DOHH2 (cell line): ENCODE measurements around the gene TRIP4.
"Not testable (repeated sequence)": the region's sequence is repeated elsewhere in the genome, so short reads cannot be mapped to it uniquely, and the experiment has no call there.

Source experiments
- H3F3A ChIP-seq: fragments of 200-600 bp; sonication (generic), shearing (Covaris generic); 2 replicates; pipeline ENCODE4 v1.6.0; 2016; ENCODE audit warnings: antibody characterized with exemption, mild to moderate bottlenecking; ENCODE audit not compliant: control insufficient read depth, insufficient read depth
- H3K27ac ChIP-seq: fragments of 200-600 bp; sonication (generic); 2 replicates; pipeline ENCODE4 v1.5.1; 2014; ENCODE audit warnings: low read depth, mild to moderate bottlenecking, low read length, moderate library complexity
- H3K27me3 ChIP-seq: fragments of 200-600 bp; sonication (generic); 2 replicates; pipeline ENCODE4 v1.6.1; 2014; ENCODE audit warnings: mild to moderate bottlenecking, low read length, mixed read lengths; ENCODE audit not compliant: control insufficient read depth
- H3K36me3 ChIP-seq: fragments of 200-600 bp; sonication (generic); 2 replicates; pipeline ENCODE4 v1.6.1; 2014; ENCODE audit warnings: mild to moderate bottlenecking, low read length, moderate library complexity, mixed read lengths; ENCODE audit not compliant: control insufficient read depth
- H3K4me1 ChIP-seq: fragments of 200-600 bp; sonication (generic); 2 replicates; pipeline ENCODE4 v1.6.1; 2014; ENCODE audit warnings: mild to moderate bottlenecking, low read length, mixed read lengths; ENCODE audit not compliant: control insufficient read depth
- H3K4me2 ChIP-seq: fragments of 200-600 bp; sonication (generic); 2 replicates; pipeline ENCODE4 v1.6.0; 2014; ENCODE audit warnings: mild to moderate bottlenecking, low read length, moderate library complexity
- H3K4me3 ChIP-seq: fragments of 200-600 bp; sonication (generic); 2 replicates; pipeline ENCODE4 v1.5.1; 2014; ENCODE audit warnings: mild to moderate bottlenecking, low read length, mixed read lengths
- H3K79me2 ChIP-seq: fragments of 200-600 bp; sonication (generic); 2 replicates; pipeline ENCODE4 v1.6.1; 2014; ENCODE audit warnings: mild to moderate bottlenecking, low read length, mixed read lengths; ENCODE audit not compliant: control insufficient read depth
- H3K9me2 ChIP-seq: fragments of 200-600 bp; sonication (generic); replicated peaks from 2 replicates; pipeline ENCODE4 v1.6.1; 2014; ENCODE audit warnings: mild to moderate bottlenecking, low read length, mixed read lengths; ENCODE audit not compliant: control insufficient read depth
- H3K9me3 ChIP-seq: fragments of 200-600 bp; sonication (generic); 2 replicates; pipeline ENCODE4 v1.6.1; 2014; ENCODE audit warnings: antibody characterized with exemption, low read length, mixed read lengths; ENCODE audit not compliant: control insufficient read depth, insufficient read depth
- H4K20me1 ChIP-seq: fragments of 200-600 bp; sonication (generic); 2 replicates; pipeline ENCODE4 v1.6.0; 2014; ENCODE audit warnings: low read depth, mild to moderate bottlenecking, antibody characterized with exemption, low read length, moderate library complexity; ENCODE audit not compliant: control insufficient read depth, insufficient read depth
- EZH2phosphoT487 ChIP-seq: fragments of 200-600 bp; sonication (generic); IDR thresholded peaks from 2 replicates; pipeline ENCODE4 v1.6.1; 2017; ENCODE audit warnings: borderline replicate concordance, mild to moderate bottlenecking, antibody characterized with exemption, low read length, moderate library complexity, mixed read lengths
- TF ChIP-seq, protein P1 (sequence below): fragments of 200-600 bp; sonication (generic); IDR thresholded peaks from one replicate; pipeline ENCODE4 v1.5.1; 2014; ENCODE audit warnings: antibody characterized with exemption, mild to moderate bottlenecking, low read depth, low read length; ENCODE audit not compliant: poor library complexity, severe bottlenecking

The TRIP4 gene

DNA sequence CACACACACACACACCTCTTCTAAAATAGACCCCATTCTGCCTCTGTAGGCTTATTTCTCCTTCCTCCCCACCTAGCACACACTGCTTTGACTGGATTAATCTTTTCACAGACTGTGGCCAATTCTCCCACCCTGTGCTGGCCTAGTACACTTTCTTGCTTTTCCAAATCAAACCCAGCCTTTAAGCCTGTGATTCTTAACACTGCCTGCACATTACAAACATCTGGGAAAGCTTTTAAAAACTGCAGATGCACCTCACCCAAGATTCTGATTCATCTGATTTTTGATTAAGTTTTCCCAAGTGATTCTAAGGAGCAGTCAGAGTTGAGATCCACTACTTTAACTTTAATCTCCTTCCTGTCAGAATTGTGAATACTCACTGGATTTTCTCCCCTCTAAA is 44.4 kb upstream of the TRIP4 start:
- Histone ChIP-seq H3K9me3 (no peaks in the 10 kb centered on the region), H3K4me1 (peaks cover 5% of the 10 kb centered on the region; the same call in 1 of the 2 replicates), H3K4me2 (no peak overlapping the region), H3K36me3 (peaks cover 6% of the 10 kb centered on the region), H3F3A (no peaks in the 10 kb centered on the region), H3K79me2 (peaks cover 19% of the 10 kb centered on the region), H4K20me1 (no peaks in the 10 kb centered on the region), H3K9me2 (no peaks in the 10 kb centered on the region), H3K27ac (no peak overlapping the region), H3K4me3 (no peak overlapping the region), H3K27me3 (no peaks in the 10 kb centered on the region)
- TF ChIP-seq, protein P1, sequence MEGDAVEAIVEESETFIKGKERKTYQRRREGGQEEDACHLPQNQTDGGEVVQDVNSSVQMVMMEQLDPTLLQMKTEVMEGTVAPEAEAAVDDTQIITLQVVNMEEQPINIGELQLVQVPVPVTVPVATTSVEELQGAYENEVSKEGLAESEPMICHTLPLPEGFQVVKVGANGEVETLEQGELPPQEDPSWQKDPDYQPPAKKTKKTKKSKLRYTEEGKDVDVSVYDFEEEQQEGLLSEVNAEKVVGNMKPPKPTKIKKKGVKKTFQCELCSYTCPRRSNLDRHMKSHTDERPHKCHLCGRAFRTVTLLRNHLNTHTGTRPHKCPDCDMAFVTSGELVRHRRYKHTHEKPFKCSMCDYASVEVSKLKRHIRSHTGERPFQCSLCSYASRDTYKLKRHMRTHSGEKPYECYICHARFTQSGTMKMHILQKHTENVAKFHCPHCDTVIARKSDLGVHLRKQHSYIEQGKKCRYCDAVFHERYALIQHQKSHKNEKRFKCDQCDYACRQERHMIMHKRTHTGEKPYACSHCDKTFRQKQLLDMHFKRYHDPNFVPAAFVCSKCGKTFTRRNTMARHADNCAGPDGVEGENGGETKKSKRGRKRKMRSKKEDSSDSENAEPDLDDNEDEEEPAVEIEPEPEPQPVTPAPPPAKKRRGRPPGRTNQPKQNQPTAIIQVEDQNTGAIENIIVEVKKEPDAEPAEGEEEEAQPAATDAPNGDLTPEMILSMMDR, result no peak
- TF ChIP-seq EZH2phosphoT487, result no peak

DNA sequence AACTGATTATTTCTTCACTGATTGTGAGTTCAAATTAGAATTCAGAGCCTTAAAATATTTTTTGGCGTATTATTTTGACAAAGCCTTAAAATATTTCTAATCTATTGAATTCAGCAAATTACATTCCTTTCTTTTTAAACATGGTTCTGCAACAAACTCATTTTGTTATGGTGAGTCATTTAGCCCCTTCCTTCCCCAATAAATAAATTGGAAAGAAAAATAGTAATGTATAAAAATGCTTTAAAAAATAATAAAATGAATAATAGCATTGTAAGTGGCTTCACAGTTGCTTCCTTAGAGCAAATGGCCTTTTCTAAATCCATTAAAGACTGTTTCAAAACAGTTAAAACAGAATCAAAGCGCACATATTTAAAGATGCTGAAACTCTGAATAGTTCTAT is 43.8 kb upstream of the TRIP4 start:
- Histone ChIP-seq H3K4me2 (no peak overlapping the region), H3K79me2 (peaks cover 22% of the 10 kb centered on the region), H3K9me2 (no peaks in the 10 kb centered on the region), H3F3A (no peaks in the 10 kb centered on the region), H3K36me3 (peaks cover 6% of the 10 kb centered on the region), H3K4me1 (peaks cover 5% of the 10 kb centered on the region; the same call in 1 of the 2 replicates), H3K4me3 (no peak overlapping the region), H3K9me3 (no peaks in the 10 kb centered on the region), H3K27me3 (no peaks in the 10 kb centered on the region), H3K27ac (no peak overlapping the region), H4K20me1 (no peaks in the 10 kb centered on the region)
- TF ChIP-seq EZH2phosphoT487, result no peak
- TF ChIP-seq, protein P1, result no peak

DNA sequence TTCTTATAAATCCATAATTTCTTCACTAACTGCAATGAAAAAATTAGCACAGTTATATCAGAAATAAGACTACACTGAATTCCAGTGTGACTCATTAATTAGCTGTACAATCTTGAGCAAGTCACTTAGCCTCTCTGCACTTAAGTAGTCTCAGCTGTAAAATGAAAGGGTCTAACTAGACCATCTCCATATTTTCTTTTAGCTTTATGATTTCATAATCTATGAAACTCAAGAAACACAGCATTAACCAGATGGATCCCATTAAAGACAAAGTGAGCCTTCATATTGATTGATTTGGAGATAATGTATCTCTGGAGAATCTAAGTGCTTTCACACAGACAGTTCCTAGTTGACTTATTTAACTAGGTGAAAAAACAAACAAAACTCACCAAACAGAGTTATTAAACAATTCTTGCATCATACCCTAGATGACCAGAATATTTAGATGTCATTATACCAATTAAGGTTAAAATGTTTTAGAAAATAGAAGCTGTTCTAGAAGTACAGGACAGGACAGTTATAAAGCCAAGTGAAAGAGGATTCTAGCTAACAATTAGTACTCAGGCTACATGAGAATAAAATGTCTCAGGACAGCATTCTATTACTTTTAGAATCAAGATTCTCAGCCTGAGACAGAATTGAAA is 42.9 kb upstream of the TRIP4 start:
- H3K36me3 ChIP-seq, result peaks cover 6% of the 10 kb centered on the region
- no peak overlapping the region for H3K4me2 ChIP-seq
- no peak overlapping the region for H3K4me3 ChIP-seq
- H3K79me2 ChIP-seq, result peaks cover 28% of the 10 kb centered on the region
- peaks cover 5% of the 10 kb centered on the region; the same call in 1 of the 2 replicates for H3K4me1 ChIP-seq
- no peaks in the 10 kb centered on the region for H4K20me1 ChIP-seq
- no peaks in the 10 kb centered on the region for H3K9me2 ChIP-seq
- TF ChIP-seq, protein P1, result no peak
- TF ChIP-seq EZH2phosphoT487, result no peak
- H3K27me3 ChIP-seq, result no peaks in the 10 kb centered on the region
- no peaks in the 10 kb centered on the region for H3F3A ChIP-seq
- no peaks in the 10 kb centered on the region for H3K9me3 ChIP-seq
- H3K27ac ChIP-seq, result no peak overlapping the region

DNA sequence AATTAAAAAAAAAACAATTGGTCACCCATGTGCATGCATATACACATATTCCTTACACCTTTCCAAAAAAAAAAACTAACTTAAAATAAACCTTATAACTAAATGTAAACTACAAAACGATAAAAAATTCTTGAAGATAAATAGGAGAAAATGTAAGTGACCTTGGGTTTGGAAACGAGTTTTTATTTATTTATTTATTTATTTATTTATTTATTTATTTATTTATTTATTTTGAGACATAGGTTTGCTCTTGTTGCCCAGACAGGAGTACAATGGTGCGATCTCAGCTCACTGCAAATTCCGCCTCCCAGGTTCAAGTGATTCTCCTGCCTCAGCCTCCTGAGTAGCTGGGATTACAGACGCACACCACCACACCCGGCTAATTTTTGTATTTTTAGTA is 41.4 kb upstream of the TRIP4 start:
- peaks cover 32% of the 10 kb centered on the region for H3K79me2 ChIP-seq
- H3K9me2 ChIP-seq, H3K27ac ChIP-seq, H3F3A ChIP-seq, H3K9me3 ChIP-seq, H3K36me3 ChIP-seq, H4K20me1 ChIP-seq, H3K4me2 ChIP-seq, H3K4me3 ChIP-seq, H3K4me1 ChIP-seq, H3K27me3 ChIP-seq: not testable (repeated sequence)
